Measurements from ENCODE around the gene AIMP1.
"Not testable (repeated sequence)": the region's sequence is repeated elsewhere in the genome, so short reads cannot be mapped to it uniquely, and the experiment has no call there.

Gene AIMP1

DNA sequence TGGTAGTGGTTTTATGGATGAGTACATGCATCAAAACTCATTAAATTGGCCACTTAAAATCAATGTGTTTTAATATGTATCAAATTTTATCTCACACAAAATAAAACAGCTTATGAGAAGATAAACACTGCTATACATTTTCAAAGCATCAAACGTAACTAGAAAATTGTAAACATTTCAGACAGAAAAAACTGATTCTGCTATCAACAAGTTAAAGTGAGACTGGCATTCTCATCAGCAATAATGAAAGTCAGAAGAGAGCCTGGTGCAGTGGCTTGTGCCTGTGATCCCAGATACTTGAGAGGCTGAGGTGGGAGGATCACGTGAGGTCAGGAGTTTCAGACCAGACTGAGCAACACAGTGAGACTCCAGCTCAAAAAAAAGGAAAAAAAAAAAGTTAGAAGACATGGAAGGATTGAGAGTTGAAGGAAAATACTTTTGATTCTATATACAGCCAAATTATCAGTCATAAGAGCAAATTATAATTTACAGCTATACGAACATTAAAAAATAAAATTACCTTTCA, 3.3 kb upstream of the AIMP1 start:
- no peak for DNase-seq

DNA sequence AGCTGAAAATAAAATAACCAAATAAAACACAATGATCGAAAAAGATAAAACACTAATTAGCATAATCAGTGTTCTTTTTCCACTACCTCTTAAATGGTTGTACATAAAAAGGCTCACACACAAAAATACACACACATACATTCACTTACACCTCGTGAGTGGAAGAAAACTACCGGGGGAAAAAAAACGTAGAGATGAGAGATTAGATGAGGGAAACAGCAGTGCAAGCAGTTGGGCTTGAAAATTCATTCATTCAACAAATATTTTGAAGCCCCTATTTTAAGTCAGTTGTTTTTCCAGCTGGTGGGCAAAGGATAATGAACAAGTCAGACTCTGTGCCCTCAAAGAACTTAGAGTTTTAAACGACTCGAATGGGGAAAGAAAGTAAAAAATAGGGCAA, 1.4 kb upstream of the AIMP1 start:
- DNase-seq: no peak

DNA sequence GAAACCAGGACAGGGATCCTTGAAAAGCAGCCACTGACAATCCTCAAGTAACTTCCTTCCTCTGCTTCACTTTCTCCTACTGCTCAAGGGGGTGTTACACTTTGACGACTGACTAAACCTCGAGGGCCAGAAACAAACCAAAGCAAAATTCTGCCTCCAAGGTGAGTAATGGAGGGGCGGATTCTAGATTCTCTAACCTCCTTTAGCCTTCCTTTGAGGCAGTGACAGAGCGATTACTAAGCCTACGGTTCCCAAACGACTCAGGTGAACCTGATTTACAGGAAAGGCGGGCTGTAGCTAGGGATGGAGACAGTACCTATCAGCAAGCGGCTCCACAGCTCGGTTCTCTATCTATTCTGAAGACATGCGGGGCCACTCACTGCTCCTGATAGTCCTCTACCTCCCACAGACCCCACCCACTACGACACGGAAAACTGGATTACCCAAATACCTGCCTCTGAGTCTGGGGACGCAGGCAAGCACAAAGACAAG, 828 bp upstream of the AIMP1 start:
- peak; percentile 51 for DNase-seq

DNA sequence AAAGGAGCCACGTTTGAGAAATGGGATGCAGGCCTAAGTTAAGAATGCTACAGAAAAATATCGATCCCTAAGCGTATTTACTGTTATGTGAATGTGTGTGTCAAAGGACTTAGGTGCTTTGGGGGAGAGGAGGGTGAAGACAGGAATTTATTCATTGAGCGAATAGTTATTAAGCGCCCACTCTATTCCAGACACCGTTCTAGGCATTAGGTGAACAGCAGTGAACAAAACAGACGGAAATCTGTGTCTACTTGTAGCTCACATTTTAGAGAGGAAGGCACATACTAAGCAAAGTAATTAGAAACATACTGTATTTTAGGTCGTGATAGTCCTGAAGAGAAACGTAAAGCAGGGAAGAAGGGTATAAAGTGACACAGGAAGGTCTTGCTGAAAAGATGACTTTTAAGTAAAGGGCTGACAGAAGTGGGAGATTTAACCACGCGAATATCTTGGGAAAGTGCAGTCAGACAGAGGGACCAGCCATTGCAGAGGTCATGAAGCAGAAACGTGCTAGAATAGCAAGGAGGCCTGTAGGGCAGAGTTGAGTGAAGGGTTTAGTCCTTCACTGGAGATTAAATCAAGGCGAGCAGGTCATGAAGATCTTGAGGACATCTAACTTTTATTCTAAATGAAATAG, 541 bp downstream of the AIMP1 start:
- DNase-seq: no peak

DNA sequence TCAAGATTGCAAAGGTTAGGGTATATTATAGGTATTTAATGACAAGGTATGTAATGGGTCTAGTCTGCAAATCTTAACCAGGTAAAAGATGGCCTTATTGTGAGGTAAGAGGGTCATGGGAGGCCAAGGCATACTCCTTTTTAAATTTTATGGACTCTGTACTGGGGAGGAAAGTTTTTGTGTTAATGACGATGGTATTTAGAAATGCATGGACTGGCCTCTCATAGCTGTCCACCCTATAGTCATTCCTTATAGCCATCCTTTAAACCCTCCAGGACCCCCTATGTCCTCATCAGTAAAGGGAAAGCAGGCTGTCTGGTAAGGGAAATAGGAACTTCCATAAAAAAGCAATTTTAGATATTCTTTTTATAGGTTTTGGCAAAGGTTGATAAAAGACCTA, 1.5 kb downstream of the AIMP1 start:
- no peak for DNase-seq

DNA sequence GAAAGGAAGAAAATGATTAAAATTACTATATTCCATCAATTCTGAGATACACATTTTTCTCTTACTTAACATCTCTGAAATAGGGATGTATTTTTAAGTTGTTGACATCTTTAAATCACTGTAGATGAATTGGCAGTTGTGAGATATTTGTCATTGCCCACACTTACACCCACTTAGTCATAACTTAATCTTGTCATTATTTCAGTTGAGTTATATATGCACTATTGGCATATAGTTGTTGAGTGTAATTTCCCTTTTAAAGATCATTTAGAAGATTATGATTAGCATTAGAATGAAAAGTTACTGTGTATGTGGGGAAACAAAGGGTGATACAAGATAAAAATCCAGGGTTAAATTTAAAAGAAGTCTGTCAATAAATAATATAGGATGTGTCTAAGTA, 2.2 kb downstream of the AIMP1 start:
- no peak for DNase-seq

DNA sequence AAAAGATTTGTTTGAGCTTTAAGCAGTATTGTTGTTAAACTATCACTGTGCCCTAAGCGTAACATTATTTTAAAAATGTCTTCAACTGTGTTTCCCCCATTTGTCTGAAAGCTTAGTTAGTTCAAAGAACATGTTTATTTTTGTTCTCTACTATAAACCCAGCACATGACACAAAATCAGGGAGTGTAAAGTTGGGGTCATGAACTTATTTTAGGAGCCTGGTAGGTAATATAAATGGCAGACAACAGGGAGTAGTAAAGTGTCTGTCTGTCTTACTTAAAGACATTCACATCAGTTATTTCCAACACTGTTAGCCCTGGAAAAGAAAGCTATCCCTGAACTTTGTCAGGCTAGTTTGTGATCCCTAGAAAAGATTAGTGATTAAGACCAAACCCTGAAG, 3.9 kb downstream of the AIMP1 start:
- no peak for DNase-seq

DNA sequence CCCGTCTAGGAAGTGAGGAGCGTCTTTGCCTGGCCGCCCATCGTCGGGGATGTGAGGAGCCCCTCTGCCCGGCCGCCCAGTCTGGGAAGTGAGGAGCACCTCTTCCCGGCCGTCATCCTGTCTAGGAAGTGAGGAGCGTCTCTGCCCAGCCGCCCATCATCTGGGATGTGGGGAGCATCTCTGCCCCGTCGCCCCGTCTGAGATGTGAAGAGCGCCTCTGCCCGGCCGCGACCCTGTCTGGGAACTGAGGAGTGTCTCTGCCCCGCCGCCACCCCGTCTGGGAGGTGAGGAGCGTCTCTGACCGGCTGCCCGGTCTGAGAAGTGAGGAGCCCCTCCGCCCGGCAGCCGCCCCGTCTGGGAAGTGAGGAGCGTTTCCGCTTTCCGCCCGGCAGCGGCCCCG, 4.8 kb downstream of the AIMP1 start:
- DNase-seq: not testable (repeated sequence)

DNA sequence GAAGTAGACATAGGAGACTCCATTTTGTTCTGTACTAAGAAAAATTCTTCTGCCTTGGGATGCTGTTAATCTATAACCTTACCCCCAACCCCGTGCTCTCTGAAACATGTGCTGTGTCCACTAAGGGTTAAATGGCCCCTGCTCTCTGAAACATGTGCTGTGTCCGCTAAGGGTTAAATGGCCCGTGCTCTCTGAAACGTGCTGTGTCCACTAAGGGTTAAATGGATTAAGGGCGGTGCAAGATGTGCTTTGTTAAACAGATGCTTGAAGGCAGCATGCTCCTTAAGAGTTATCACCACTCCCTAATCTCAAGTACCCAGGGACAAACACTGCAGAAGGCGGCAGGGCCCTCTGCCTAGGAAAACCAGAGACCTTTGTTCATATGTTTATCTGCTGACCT, 5.5 kb downstream of the AIMP1 start:
- not testable (repeated sequence) for DNase-seq

DNA sequence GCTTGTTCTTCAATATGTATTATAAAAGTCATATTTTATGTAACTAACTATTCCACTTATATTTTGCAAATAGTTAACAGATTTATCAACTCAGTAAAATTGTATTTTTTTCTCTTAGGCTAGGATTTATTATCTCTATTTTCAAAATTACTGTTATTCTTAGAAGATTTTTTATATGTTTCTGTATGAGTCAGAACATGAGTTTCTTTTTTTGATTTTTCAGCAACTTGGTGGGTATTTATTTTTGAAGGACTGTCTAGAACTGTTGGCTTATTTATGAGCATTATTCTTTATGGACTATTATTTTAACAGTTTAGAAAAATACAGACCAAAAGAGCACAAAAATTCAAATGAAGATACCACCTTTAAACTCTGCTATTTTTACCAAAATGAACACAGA, 6.8 kb downstream of the AIMP1 start:
- no peak for DNase-seq

DNA sequence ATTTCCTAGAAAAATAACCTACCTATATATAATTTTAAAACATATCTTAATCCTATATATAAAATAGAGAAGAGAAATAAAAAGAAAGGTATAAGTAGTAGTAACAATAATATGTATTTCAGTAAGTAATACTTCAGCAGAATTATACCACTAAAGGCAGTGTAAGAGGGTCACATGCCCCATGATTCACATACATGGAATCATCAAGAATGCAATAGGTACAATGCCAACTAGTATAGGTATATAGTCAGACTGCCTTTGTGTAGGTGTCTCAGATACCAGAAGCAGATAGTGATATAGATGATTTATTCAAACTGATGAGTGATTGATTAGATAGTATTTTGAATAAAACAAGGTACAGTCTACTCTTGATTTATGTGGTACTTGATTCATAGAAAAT, 9.4 kb downstream of the AIMP1 start:
- no peak for DNase-seq

DNA sequence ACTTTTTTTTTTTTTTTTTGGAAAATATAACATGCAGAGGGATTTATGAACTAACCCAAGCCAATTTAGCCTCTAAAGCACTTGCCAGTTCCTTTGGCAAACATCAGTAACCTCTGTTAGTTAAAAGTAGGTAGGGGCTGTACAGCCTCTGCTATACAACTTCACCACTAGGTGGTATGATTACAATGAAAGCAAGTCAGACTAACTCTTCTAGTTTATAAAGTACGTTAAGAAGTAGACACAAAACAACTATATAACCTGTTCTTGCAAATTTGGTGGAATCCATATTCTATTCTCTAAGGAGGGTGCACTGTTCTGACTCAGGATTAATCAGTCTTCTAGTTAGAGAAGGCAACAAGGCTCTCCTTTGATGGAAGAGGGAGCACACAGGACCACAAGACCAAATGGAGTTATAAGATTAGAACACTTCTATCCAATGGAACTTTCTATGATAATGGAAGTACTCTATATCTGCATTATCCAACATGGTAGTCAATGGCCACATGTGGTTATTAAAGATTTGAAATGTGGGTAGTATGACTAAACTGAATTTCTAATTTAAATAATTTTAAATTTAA, 12.8 kb downstream of the AIMP1 start:
- no peak for DNase-seq

DNA sequence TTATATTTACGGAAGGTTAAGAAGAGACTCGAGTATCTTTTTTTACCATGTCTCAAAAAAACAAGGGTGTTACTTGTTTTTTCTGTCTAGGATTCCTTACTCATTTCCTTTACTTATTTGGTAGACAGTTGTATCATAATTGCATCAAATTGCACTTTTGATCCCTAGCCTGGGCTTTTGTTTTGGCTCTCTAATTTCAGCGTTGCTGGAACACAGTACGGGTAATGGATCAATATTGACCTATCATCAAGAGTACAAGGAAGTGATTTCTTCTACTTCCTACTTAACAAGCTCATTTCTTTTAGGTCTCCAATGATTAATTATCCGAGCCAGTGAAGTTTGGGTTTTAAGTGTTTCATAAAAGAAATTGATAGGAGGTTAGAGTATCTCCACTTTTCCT, 16.8 kb downstream of the AIMP1 start:
- no peak for DNase-seq

DNA sequence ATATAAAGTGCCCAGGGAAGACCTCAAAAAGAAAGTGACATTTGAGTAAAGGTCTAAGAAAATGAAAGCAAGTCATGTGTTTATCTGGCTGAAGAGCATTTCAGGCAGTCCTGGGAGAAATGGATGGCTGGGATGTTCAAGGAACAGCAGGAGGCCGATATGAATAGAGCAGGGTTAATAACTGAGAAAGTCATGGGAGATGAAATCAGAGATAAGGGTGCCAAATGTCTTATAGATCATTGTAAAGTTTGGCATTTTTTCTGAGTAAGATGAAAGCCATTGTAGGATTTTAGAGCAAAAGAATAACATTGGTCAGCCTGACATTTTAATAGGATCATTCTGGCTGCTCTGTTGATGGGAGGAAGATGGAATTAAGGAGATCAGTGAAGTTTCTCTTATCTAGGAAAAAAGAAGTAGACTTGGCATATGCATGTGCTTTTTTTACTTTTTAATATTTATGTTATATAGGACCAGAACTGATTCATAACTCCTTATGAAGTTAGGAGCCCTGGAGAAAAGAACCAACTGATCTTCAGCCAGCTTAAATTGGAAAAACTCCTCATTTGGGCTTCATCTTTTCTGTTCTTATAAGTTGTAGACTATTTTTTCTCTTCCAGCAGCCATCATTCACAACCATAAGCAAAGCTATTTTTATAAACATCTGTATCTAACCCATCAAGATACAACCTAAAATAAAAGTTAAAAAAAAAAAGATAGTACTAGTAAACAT, 18.6 kb downstream of the AIMP1 start:
- DNase-seq: no peak

DNA sequence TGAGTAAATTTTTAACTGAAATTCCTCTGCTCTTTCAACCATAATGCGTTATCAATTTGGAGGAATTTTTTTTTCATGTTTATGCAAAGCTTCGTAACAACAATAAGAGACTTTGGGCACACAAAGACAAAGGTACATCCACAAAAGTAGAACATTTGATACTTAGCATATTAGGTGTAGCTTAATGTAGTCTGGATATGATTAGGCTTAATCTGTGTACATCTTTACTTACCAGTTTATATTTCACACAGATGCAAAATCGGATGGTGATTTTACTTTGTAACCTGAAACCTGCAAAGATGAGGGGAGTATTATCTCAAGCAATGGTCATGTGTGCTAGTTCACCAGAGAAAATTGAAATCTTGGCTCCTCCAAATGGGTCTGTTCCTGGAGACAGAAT, 20.3 kb downstream of the AIMP1 start:
- DNase-seq: no peak

DNA sequence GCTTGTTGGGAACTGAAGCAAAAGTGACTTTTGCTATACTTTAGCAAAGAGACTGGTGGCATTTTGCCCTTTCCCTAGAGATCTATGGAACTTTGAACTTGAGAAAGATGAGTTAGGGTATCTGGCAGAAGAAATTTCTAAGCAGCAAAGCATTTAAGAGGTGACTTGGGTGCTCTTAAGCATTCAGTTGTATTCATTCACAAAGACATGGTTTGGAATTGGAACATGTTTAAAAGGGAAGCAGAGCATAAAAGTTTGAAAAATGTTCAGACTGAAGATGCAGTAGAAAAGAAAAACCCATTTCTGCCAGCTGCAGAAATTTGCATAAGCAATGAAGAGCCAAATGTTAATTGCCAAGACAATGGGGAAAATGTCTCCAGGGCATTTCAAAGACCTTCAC, 21.6 kb downstream of the AIMP1 start:
- no peak for DNase-seq

DNA sequence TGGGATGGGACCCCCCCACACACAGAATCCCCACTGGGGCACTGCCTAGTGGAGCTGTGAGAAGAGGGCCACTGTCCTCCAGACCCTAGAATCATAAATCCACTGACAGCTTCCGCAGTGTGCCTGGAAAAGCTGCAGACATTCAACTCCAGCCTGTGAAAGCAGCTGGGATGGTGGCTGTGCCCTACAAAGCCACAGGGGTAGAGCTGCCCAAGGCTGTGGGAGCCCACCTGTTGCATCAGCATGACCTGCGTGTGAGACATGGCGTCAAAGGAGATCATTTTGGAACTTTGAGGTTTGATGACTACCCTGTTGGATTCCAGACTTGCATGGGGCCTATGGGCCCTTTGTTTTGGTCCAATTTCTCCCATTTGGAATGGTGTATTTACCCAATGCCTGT, 22.3 kb downstream of the AIMP1 start:
- no peak for DNase-seq

DNA sequence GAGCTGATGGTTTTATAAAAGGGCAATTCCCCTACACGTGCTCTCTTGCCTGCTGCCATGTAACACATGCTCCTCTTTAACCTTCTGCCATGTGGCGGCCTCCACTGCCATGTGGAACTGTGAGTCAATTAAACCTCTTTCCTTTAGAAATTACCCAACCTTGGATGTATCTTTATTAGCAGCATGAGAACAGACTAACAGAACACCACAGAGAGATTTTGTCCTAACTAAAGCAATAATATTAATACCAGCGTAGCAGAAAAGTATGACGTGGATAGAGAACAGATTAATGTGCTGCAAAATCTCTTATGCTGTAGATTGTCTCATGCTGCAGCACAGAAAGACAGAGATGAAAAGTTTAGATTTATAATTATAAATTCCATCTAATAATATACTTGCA, 23.1 kb downstream of the AIMP1 start:
- DNase-seq: no peak

DNA sequence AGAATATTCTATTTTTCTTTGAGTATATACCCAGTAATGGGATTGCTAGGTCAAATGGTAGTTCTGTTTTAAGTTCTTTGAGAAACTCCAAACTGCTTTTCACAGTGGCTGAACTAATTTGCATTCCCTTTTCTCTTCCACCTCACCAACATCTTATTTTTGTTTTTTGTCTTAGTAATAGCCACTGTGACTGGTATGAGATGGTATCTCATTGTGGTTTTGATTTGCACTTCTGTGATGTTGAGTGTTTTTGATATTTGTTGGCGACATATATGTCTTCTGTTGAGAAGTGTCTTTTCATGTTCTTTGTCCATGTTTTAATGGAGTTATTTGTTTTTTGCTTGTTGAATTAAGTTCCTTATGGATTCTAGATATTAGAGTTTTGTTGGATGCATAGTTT, 24.4 kb downstream of the AIMP1 start:
- DNase-seq: no peak

DNA sequence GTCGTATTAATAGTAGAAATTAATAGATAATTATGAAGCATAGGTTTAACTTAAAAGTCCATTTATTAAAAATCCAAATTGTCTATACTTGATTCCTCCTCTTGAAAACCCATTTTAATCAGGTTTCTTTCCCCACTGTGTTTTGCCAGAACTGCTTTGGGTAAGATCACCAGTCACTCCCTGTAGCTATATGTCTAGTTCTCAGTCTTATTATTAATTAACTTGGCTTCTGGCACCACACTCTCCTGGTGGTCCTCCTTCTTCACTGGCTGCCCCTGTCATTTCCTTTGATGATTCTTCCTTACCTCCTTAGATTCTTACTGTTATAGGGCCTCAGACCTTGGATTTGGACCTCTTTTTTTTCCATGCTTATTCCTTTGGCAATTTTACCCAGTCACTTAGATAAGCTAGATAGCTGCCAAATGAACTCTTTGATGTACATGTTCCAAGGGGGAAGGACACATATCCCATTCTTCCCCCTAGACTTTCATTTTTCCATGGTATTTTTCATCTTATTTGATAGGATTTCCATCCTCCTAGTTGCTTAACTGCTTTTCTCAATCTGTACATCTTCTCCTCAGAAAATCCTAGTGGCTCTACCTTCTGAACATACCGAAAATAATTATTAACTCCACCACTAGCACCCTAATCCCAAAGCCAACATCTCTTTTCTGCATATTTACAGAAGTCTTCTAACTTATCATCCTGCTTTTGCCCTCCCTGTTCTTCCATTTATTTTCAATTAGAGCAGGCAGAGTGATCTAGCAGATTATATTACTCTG, 27.7 kb downstream of the AIMP1 start:
- no peak for DNase-seq

DNA sequence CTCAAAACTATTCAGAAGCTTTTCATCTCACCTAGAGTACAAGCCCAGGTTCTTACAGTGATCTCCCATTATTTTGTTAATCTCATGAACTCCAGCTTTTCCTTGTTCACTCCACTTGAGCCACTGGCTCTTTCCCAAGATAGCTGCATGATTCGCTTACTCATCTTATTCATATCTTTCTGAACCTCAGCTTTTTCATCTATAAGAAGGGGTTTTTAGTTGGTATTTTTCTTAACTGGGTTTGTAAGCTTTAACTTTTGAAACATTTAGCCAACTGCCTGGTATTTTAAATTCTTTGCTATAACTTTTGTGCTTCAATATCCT, 28.3 kb downstream of the AIMP1 start:
- DNase-seq: no peak

DNA sequence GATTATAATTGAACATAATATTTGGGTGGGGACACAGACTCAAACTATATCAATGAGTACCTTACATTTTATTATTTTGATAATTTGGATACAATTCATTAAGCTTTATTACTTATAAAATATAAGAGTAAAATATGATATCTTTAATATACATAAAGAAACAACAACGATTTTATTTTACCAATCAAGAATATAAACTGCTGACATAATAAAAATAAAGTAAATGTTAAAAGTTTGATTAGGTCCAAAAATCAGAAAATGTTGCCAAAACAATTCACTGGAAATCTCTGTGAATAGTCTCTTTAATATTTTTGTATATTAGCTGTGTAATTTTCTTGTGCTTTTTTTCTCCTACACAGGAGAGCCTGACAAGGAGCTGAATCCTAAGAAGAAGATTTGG, 30.8 kb downstream of the AIMP1 start:
- DNase-seq: no peak

DNA sequence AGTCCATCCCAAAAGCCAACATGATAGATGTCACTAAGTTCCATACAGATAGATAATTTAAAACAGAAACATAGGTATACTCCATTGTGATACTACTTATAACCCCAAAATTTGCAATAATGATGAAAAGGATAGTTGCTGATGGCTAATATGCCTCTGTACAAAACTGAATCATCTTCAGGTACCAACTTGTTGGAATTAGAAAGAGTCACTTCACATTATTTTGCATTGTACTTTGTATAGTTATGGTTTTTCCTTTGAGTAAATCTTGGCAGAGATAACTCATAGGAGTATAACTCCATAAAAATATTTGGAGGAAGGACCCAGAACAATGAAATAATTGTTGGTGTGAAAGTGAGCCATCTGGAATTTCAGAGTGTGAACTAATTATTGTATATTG, 34.7 kb downstream of the AIMP1 start:
- DNase-seq: no peak

DNA sequence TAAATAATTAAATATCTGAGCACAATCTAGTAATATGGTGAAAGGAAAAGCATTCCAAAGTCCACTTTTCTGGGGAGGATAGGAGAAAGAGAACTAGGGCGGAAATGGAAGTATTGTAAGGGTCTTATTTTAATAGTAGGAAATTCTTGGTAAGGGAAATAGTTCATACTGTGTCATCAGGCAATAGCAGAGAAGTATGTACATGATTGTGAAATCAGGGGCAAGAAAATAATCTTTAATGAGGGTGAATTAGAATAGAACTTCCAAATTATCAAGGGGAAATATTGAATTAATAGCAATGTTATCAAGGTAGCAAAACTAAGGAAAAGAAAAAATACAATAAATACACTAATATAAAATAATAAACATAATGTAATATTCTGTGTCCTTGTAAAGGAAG, 37.4 kb downstream of the AIMP1 start:
- no peak for DNase-seq
